Esophagus (tissue), 2 donors: ENCODE measurements around the gene NDST4. TPM values are rescaled to one million over a fixed set of nuclear protein-coding genes. Genes with fewer than 3 reads are reported as not detected.

Experiments used
- H3K27ac ChIP-seq, 2 donors: one replicate each; pipeline ENCODE4 v1.5.1; 2013; ENCODE audit warnings: low read depth in 2 of 2, mild to moderate bottlenecking in 2 of 2, inconsistent platforms in 1 of 2, low read length in 1 of 2, moderate library complexity in 1 of 2
- H3K27me3 ChIP-seq, 2 donors: one replicate each; pipeline ENCODE4 v1.6.1; 2013; ENCODE audit warnings: low read length in 2 of 2, control low read depth in 1 of 2, mild to moderate bottlenecking in 1 of 2; ENCODE audit not compliant: insufficient read depth in 2 of 2, control insufficient read depth in 1 of 2
- H3K36me3 ChIP-seq, 2 donors: one replicate each; pipeline ENCODE4 v1.6.1; 2013; ENCODE audit warnings: low read length in 1 of 2; ENCODE audit not compliant: control insufficient read depth in 2 of 2, insufficient read depth in 2 of 2
- H3K4me1 ChIP-seq, 2 donors: one replicate each; pipeline ENCODE4 v1.6.1; 2013; ENCODE audit warnings: low read length in 1 of 2; ENCODE audit not compliant: control insufficient read depth in 2 of 2, insufficient read depth in 2 of 2
- H3K4me3 ChIP-seq, 2 donors: one replicate each; pipeline ENCODE4 v1.5.1; 2013; ENCODE audit warnings: low read length in 2 of 2, mild to moderate bottlenecking in 2 of 2, low read depth in 1 of 2, moderate library complexity in 1 of 2
- H3K9me3 ChIP-seq, 2 donors: one replicate each; pipeline ENCODE4 v1.6.1; 2013; ENCODE audit warnings: mild to moderate bottlenecking in 2 of 2, low read depth in 1 of 2, low read length in 1 of 2, moderate library complexity in 1 of 2; ENCODE audit not compliant: control insufficient read depth in 2 of 2, insufficient read depth in 1 of 2
- WGBS, 2 donors: extraction: QIAGEN DNeasy Blood & Tissue Kit; methylation state at CpG; one replicate each; pipeline ENCODE4 v1.1.7; 2013; 5-methylcytosine and 5-hydroxymethylcytosine counted together
- polyA plus RNA-seq, 2 donors: library from polyadenylated mRNA; stranded (reverse); fragments of 200-250 nt; gene quantifications; one replicate each; pipeline ENCODE4 v1.2.3, GENCODE V29; 2013
- donor health status: healthy with polysubstance abuse.
- donor health status: Bipolar disorder and iron deficiency.

The NDST4 gene
- polyA plus RNA-seq, 2 donors, result not detected

- no peaks in the 10 kb centered on the region for H3K9me3 ChIP-seq
- 64 to 66% methylated on average over 6 of the region's 6 CpGs for WGBS, 2 donors
Observed at GRCh38 chr4:114782415-114783214, 330.8 kb downstream of the NDST4 start.

GRCh38 chr4:114780205-114780604 is 333.2 kb downstream of the NDST4 start:
- Histone ChIP-seq H3K27me3 (no peaks in the 10 kb centered on the region), H3K36me3 (no peaks in the 10 kb centered on the region), H3K4me1 (no peaks in the 10 kb centered on the region), H3K9me3 (no peaks in the 10 kb centered on the region), H3K27ac (no peak overlapping the region), H3K4me3 (no peak overlapping the region)
- 69 to 77% methylated on average over 1 of the region's 1 CpG for WGBS, 2 donors

More at GRCh38 chr4:114782415-114783214, 330.8 kb downstream of the NDST4 start:
- no peak overlapping the region for H3K4me3 ChIP-seq
- H3K27me3 ChIP-seq, result no peaks in the 10 kb centered on the region
- H3K27ac ChIP-seq, result no peak overlapping the region
- no peaks in the 10 kb centered on the region for H3K36me3 ChIP-seq
- no peaks in the 10 kb centered on the region for H3K4me1 ChIP-seq
